GM21515 (cell line): ENCODE results near the gene BCLAF1.
A peak's percentile ranks its signal among the peaks of the same experiment; 100 is the strongest.

Experiments
- ATAC-seq: cut with Tn5 transposase; IDR thresholded peaks from one replicate; pipeline ENCODE4 v1.9.1; 2021; ENCODE audit not compliant: unreplicated experiment

Gene BCLAF1

GRCh38 chr6:136289579-136290409, at the start of gene BCLAF1:
BCLAF1 (minus strand) TSS chr6:136289846; CDS start chr6:136279866, 9,980 bp downstream.
- ATAC-seq: peak; percentile 91

GRCh38 chr6:136338486-136338885, 48.8 kb upstream of the BCLAF1 start:
- no peak for ATAC-seq

GRCh38 chr6:136337606-136338005, 48.0 kb upstream of the BCLAF1 start:
- no peak for ATAC-seq

- no peak for ATAC-seq
Measured at GRCh38 chr6:136337121-136337520, 47.5 kb upstream of the BCLAF1 start.

- ATAC-seq: no peak
Measured at GRCh38 chr6:136335736-136336363, 46.2 kb upstream of the BCLAF1 start.

- no peak for ATAC-seq
Measured at GRCh38 chr6:136334853-136335252, 45.2 kb upstream of the BCLAF1 start.

GRCh38 chr6:136334465-136334846, 44.8 kb upstream of the BCLAF1 start:
- ATAC-seq: no peak

- no peak for ATAC-seq
Measured at GRCh38 chr6:136333824-136334464, 44.3 kb upstream of the BCLAF1 start.

- no peak for ATAC-seq
Measured at GRCh38 chr6:136331461-136331860, 41.8 kb upstream of the BCLAF1 start.

- ATAC-seq: no peak
Measured at GRCh38 chr6:136330634-136331033, 41.0 kb upstream of the BCLAF1 start.

- ATAC-seq: no peak
Measured at GRCh38 chr6:136326038-136326553, 36.5 kb upstream of the BCLAF1 start.

GRCh38 chr6:136324686-136325380, 35.2 kb upstream of the BCLAF1 start:
- ATAC-seq: no peak

- no peak for ATAC-seq
Measured at GRCh38 chr6:136323431-136324112, 33.9 kb upstream of the BCLAF1 start.

- ATAC-seq: no peak
Measured at GRCh38 chr6:136319732-136320131, 30.1 kb upstream of the BCLAF1 start.

- ATAC-seq: no peak
Measured at GRCh38 chr6:136318676-136319075, 29.0 kb upstream of the BCLAF1 start.

- ATAC-seq: no peak
Measured at GRCh38 chr6:136317971-136318370, 28.3 kb upstream of the BCLAF1 start.

- peak; percentile 83 for ATAC-seq
Measured at GRCh38 chr6:136317021-136317694, 27.5 kb upstream of the BCLAF1 start.

GRCh38 chr6:136315594-136315993, 25.9 kb upstream of the BCLAF1 start:
- no peak for ATAC-seq

GRCh38 chr6:136312975-136313374, 23.3 kb upstream of the BCLAF1 start:
- no peak for ATAC-seq

GRCh38 chr6:136309729-136310311, 20.2 kb upstream of the BCLAF1 start:
- no peak for ATAC-seq
